Medulla oblongata (tissue), 1 donor: ENCODE data around the gene EPB41L4A.

Source experiments
- DNase-seq: peaks from one replicate; pipeline ENCODE4 v3.0.0-alpha.2; 2015; ENCODE audit errors: extremely low spot score

Gene EPB41L4A

GRCh38 chr5:112353678-112354077 lies 65.4 kb downstream of the EPB41L4A start:
- DNase-seq: no peak

GRCh38 chr5:112351225-112351624 lies 67.9 kb downstream of the EPB41L4A start:
- no peak for DNase-seq

- no peak for DNase-seq
Observed at GRCh38 chr5:112350626-112351025, 68.5 kb downstream of the EPB41L4A start.

DNA sequence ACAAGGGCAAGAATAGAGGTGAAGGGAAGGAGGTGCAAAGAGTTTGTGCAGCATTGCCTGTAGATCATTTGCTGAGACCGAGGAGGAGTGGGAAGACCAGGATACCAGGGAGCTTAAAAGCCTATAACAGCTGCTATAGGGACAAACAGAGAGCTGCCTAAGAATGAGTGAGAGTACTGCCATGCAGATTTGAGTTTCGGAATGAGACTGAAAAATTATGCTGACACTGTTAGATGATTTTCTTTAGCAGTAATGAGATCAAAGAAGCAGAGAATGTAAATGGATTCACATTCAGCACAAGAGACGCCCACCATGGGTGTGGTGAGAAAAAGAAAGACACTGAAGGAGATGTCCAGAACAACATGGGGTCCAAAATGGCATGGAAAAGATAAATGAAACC lies 69.7 kb downstream of the EPB41L4A start:
- DNase-seq: no peak

DNA sequence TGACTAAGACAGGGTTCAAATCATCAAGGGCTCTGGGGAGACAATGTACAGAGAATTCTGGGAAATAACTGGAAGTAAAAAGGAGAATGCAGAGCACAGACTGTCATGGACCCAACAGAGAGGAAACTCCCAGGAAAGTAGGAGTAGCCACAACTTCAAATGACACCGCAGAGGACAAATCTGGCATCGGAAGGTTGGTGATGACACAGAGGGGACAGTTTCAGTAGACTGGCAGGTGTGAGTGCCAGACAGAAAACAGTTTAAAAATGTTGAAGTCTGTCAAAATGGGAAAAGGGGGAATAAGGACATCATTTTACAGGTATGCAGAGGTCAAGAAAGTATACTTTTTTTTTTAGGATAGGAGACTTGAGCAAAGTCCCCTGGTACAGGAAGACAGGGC lies 70.2 kb downstream of the EPB41L4A start:
- no peak for DNase-seq

- DNase-seq: no peak
Observed at GRCh38 chr5:112348387-112348786, 70.7 kb downstream of the EPB41L4A start.

GRCh38 chr5:112346411-112347044 lies 72.5 kb downstream of the EPB41L4A start:
- no peak for DNase-seq

GRCh38 chr5:112344540-112344939 lies 74.5 kb downstream of the EPB41L4A start:
- DNase-seq: no peak

- DNase-seq: no peak
Observed at GRCh38 chr5:112342389-112342788, 76.7 kb downstream of the EPB41L4A start.

DNA sequence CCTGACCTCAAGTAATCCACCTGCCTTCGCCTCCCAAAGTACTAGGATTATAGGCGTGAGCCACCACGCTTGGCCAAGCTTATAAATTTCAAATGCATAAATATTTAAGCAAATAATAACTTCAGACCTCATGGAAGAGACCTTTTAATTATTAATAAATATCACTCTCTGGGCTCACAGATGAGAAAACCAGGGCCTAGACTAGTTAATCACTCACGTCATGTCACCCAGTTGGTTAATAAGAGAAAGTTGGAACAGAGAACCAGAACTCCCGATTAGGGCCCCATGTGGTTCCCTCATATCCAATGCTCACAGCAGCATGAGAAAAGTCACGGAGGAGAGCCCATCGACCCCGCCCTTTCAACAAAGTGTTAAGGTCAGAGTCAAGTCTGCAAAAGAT lies 79.3 kb downstream of the EPB41L4A start:
- no peak for DNase-seq

- peak; percentile 8 for DNase-seq
Observed at GRCh38 chr5:112338681-112339337, 80.3 kb downstream of the EPB41L4A start.

DNA sequence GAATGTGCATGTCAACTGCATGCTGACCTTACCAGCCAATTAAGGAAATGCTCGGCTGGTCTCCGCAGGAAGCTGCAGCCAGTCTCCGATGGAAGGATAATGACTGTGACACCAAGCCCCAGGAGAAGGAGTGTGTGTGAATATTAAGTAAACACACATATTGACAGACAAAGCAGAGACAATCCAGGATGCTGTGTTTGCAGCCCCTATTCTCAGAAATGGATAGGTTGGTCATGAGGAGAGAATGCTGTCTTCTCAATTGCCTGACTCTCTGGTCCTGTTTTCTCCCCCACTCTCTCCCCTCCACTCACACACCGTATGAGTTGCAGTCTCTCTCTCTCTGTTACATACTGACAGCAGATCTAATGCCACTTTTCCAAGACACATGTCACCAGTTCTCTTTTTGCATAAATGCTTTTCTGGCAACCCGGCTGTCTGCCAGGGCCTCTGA lies 85.7 kb downstream of the EPB41L4A start:
- no peak for DNase-seq

DNA sequence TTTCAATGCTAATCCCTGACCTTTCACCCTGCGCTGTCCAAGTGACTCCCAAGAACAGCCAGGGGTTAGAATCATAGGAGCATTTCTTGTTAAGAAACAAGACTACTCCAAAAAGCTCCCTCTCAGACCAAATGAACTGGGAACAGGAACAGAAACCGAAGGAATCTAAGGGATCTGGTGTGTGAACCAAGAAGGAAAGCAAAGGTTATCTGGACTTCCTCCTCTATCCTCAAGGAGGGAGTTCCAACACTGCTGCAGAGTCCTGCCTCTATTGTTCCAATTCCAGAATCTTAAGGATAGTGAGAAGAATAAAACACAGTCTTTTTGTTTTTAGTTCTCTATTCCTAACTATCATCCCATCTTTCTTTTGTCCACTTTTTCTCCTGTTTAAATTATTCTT lies 87.2 kb downstream of the EPB41L4A start:
- no peak for DNase-seq

- DNase-seq: no peak
Observed at GRCh38 chr5:112329419-112330090, 89.5 kb downstream of the EPB41L4A start.

GRCh38 chr5:112323166-112323565 lies 95.9 kb downstream of the EPB41L4A start:
- no peak for DNase-seq

GRCh38 chr5:112320408-112320807 lies 98.7 kb downstream of the EPB41L4A start:
- DNase-seq: no peak

DNA sequence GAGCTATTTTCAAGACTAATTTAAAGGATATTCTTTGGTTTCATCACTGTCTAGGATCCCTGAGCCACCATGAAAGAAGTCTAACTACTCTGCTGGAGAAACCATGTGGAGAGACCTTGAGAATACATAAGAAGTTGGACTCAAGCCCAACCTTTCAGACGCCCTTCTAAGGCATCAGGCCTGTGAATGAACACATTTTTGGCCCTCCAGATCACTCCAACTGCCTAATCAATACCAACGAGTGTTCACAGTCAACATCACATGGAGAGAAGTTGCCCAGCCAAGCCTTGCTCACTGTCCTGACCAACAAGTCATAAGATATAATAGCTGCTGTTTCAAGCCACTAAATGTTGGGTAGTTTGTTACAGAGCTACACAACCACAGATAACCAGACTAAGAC lies 100.7 kb downstream of the EPB41L4A start:
- DNase-seq: no peak

DNA sequence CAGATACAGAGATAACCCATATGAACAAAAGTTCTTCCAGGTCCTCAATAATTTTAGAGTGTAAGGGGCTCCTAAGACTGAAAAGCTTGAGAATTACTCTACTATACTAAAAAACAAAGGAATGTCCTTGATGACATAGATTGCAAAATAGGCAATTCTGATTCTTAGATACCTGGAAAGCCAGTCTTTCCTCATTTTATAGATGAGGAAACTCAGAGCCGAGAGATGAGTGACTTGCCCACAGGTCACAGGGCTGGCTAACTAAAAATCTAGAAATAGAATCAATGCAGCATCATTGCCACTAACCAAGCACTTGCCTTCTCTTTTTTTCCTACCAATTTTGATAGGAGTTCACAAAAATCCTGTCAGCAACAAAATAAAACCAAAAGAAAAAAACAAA lies 101.2 kb downstream of the EPB41L4A start:
- DNase-seq: no peak

GRCh38 chr5:112316731-112317130 lies 102.3 kb downstream of the EPB41L4A start:
- no peak for DNase-seq

GRCh38 chr5:112316006-112316405 lies 103.1 kb downstream of the EPB41L4A start:
- DNase-seq: no peak

GRCh38 chr5:112312295-112313275 lies 106.5 kb downstream of the EPB41L4A start:
- DNase-seq: no peak

- DNase-seq: no peak
Observed at GRCh38 chr5:112310746-112311145, 108.3 kb downstream of the EPB41L4A start.
